ENCODE results near the gene SEMA4A.
"Not testable (repeated sequence)": the region's sequence is repeated elsewhere in the genome, so short reads cannot be mapped to it uniquely, and the experiment has no call there.

Gene SEMA4A

GRCh38 chr1:156190265-156190664 lies 36.9 kb downstream of the SEMA4A start:
- DNase-seq: not testable (repeated sequence)

DNA sequence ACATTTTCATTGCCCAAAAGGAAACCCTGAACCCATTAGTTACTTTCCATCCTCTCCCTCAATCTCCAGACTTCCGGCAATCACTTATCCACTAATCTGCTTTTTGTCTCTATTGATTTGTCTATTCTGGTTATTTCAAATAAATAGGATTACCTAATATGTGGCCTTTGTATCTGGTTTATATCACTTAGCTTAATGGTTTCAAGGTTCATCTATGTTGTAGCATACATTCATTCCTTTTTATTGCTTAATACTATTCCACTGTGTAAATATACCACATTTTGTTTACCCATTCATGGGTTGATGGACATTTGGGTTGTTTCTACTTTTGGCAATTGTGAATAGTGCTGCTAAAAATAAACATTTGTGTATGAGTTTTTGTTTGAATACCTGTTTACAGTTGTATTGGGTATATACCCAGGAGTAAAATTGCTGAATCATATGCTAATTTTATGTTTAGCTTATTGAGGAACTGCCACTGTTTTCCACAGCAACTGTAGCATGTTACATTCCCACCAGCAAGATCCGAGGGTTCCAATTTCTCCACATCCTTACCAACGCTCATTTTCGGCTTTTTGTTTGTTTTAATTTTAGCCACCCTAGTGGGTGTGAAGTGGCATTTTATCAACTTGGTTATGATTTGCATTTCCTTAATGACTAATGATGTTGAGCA lies 38.0 kb downstream of the SEMA4A start:
- DNase-seq: no peak

GRCh38 chr1:156193208-156193487 lies 39.8 kb downstream of the SEMA4A start:
- no peak for DNase-seq

- peak; percentile 81 to 99 (median 96) for DNase-seq
Observed at GRCh38 chr1:156193488-156194299, 40.3 kb downstream of the SEMA4A start, which contains the start of gene SLC25A44. SLC25A44 (plus strand) TSS chr1:156194104; CDS start chr1:156199848, 5,744 bp downstream.

GRCh38 chr1:156194300-156194652 lies 40.9 kb downstream of the SEMA4A start:
- DNase-seq: peak in 20 of 56 donors; percentile 24 to 76 (median 52)

- no peak for DNase-seq
Observed at GRCh38 chr1:156195853-156196252, 42.5 kb downstream of the SEMA4A start.

DNA sequence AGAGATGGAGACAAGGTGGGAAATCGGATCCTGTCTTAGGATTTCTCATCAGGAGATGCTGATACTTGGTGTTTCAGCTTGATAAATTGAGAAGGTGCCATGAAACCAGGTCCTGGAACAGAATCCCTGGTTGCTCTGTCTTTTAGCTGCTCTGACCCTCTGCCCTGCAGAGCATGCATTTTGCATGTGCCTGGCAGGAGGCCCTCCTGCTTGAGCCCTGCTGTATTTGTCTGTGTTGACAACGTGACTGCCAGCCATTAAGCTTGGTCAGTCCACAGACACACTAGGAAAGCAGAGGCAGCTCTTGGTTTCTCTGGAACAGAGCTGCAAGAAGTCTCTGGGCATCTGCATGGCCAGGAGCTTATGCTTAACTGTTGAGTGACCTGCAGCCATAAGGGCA lies 43.1 kb downstream of the SEMA4A start:
- DNase-seq: no peak

DNA sequence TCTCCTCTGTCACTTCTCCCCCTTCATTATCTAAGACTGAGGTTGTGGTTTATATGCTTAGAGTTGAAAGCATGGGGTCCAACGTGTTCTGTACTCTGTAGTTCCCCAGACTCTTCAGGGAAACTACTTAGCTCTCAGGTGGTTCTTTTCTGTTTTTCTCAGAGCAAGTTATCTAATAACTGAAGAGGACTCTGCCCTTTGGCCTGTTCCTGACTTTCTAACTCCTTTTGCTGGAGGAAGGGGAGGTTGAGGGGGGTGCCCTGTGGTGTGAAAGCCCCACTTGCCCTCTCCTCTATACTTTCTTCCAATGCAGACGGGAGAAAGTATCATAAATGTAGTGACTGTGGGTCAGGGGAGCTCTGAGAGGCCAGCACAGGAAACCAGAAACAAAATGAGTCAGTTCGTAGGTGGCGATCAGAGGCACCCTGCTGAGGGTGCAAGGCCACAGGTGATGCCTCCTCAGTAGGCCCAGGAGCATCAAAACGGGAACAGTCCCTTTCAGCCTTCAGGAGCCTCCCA lies 45.5 kb downstream of the SEMA4A start:
- no peak for DNase-seq

GRCh38 chr1:156200044-156200443 lies 46.7 kb downstream of the SEMA4A start:
- no peak for DNase-seq

- no peak for DNase-seq
Observed at GRCh38 chr1:156203331-156203730, 49.9 kb downstream of the SEMA4A start.

- DNase-seq: no peak
Observed at GRCh38 chr1:156204686-156205085, 51.3 kb downstream of the SEMA4A start.

- no peak for DNase-seq
Observed at GRCh38 chr1:156211243-156211642, 57.9 kb downstream of the SEMA4A start.

DNA sequence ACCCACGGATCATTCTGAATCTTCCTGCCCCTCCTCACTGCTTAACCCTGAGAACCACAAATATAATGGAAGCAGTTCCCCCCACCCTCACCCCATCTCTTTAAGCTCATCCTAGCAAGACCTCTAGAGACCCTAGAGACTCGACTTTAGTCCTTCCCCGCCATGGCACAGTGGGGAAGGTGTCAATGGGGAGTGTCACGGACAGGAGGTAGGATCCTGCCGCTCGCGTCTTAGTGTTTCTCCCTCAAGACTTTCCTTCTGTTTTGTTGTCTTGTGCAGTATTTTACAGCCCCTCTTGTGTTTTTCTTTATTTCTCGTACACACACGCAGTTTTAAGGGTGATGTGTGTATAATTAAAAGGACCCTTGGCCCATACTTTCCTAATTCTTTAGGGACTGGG lies 58.7 kb downstream of the SEMA4A start:
- no peak for DNase-seq

DNA sequence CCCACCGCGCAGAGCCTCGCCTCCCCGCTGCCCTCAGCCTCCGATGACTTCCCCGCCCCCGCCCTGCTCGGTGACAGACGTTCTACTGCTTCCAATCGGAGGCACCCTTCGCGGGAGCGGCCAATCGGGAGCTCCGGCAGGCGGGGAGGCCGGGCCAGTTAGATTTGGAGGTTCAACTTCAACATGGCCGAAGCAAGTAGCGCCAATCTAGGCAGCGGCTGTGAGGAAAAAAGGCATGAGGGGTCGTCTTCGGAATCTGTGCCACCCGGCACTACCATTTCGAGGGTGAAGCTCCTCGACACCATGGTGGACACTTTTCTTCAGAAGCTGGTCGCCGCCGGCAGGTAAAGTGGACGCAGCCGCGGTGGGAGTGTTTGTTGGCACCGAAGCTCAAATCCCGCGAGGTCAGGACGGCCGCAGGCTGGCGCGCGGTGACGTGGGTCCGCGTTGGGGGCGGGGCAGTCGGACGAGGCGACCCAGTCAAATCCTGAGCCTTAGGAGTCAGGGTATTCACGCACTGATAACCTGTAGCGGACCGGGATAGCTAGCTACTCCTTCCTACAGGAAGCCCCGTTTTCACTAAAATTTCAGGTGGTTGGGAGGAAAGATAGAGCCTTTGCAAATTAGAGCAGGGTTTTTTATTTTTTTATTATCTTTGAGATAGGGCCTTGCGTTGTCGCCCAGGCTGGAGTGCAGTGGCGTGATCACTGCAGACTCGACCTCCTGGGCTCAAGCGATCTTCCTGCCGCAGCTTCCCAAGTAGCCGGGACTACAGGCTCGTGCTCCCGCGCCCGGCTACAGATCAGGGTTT lies 59.7 kb downstream of the SEMA4A start, which contains the start of gene PMF1:
Gene PMF1 (plus strand): TSS at position 175 of the 811 bp plus-strand sequence. CDS start 9 bp downstream, at position 184.
- peak; percentile 59 to 99 (median 97) for DNase-seq

- no peak for DNase-seq
Observed at GRCh38 chr1:156213644-156213966, 60.2 kb downstream of the SEMA4A start.

DNA sequence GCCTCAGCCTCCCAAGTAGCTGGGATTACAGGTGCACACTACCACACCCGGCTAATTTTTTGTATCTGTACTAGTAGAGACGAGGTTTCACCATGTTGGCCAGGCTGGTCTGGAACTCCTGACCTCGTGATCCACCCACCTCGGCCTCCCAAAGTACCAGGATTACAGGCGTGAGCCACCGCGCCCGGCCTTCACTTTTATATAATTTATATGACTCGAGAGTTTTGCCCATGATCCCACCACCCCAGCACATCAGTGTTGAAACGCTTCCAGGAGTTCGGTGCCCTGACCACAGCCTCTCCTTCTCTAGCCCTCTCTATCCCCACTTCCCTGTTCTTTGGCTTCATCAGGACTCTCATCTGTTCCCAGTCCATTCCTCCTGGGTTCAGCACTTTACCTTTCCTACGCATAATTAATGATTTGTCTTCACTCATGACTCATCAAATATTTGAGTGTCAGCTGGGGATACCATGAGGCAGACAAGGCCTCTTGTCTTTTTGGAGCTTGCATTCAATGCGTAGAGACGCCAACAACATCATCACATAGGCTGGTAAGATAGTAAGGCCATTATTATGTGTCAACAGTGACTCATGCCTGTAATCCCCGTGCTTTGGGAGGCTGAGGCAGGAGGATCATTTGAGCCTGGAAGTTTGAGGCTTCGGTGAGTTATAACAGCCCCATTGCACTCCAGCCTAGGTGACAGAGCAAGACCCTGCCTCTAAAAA lies 60.8 kb downstream of the SEMA4A start:
- peak in 1 of 56 donors; percentile 33 for DNase-seq

- not testable (repeated sequence) for DNase-seq
Observed at GRCh38 chr1:156216361-156217086, 63.1 kb downstream of the SEMA4A start.

GRCh38 chr1:156217871-156218270 lies 64.5 kb downstream of the SEMA4A start:
- no peak for DNase-seq

DNA sequence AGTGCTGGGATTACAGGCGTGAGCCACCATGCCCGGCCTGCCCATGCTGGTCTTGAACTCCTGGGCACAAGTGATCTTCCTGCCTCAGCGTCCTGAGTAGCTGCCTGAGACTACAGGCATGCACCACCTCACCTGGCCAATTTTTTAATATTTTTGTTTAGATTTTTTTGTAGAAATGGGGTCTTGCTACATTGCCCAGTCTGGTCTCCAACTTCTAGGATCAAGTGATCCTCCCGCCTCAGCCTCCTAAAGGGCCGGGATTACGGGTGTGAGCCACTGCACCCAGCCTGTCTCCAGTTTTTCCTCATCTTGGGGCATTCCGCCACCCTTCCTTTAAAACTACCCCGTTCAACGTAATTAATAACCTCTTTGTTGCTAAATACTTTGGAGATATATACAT lies 66.8 kb downstream of the SEMA4A start:
- no peak for DNase-seq

DNA sequence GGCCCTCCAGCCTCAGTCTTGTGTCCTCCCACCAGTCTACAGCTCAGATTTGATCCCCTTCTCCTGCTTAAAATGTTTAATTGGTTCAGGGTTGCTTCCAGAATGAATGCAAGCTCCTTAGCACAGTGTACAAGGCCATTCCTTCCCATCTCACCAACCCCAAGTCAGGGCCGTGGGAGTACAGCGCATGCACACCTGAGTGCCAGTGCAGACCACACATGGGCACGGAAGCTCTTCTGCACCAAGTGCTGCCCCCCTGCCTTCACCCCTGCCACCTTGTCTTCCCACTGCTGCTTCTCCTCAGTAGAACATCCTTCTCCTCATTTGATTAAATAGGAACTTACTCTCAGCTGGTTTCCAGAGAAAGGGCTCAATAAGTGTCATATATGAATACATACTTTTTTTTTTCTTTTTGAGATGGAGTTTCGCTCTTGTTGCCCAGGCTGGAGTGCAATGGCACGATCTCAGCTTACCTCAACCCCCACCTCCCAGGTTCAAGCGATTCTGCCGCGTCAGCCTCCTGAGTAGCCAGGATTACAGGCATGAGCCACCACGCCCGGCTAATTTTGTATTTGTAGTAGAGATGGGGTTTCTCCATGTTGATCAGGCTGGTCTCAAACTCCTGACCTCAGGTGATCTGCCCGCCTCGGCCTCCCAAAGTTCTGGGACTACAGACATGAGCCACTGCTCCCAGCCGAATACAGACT lies 68.8 kb downstream of the SEMA4A start:
- no peak for DNase-seq
